Jurkat, Clone E6-1 (cell line): ENCODE data around the gene DCANP1. TPM values are rescaled to one million over a fixed set of nuclear protein-coding genes. Genes with fewer than 3 reads are reported as not detected.
"Not testable (repeated sequence)": the region's sequence is repeated elsewhere in the genome, so short reads cannot be mapped to it uniquely, and the experiment has no call there.

Source experiments
- DNase-seq: peaks from one replicate; pipeline ENCODE4 v3.0.0-alpha.2; 2011; ENCODE audit warnings: low read depth, low spot score
- H3K4me3 ChIP-seq: 2 replicates; pipeline ENCODE4 v1.5.1; 2011; ENCODE audit warnings: mild to moderate bottlenecking, low read length, control low read depth, moderate library complexity
- polyA plus RNA-seq: library from polyadenylated mRNA; unstranded; fragments of >200 nt; gene quantifications from one replicate; pipeline ENCODE4 v1.2.1, GENCODE V29; 2012; ENCODE audit warnings: missing spikeins; ENCODE audit not compliant: insufficient read length, insufficient read depth

The DCANP1 gene
- not detected for polyA plus RNA-seq

GRCh38 chr5:135447298-135447929, at the start of gene DCANP1:
TSS of gene DCANP1 (minus strand) at chr5:135447348. CDS start at chr5:135447108, 240 bp downstream.
- no peak within 1 kb of the TSS for H3K4me3 ChIP-seq
- DNase-seq = no peak

- not testable (repeated sequence) for DNase-seq
Measured at GRCh38 chr5:135495531-135495930, 48.4 kb upstream of the DCANP1 start.

DNA sequence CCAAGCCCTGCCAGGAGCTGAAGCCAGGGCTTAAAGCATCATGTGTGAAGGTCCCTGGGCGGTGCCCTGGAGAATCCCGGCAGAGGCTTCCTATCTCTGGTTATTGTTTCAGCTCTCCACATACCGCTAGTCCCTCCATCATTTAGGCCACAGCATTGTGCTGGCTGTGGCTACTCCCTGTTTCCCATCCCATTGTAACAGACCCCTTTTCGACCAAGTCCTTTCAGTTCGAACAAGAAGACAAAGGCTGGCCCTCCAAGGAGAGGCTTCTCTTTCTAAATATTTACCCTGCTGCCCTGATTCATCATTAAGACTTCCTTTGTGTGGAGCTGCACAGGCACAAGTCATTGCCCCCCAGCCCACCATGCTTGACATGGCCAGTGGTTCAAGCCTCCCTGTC, 47.0 kb upstream of the DCANP1 start:
- DNase-seq = no peak
- no peak overlapping the region for H3K4me3 ChIP-seq

More at GRCh38 chr5:135495531-135495930, 48.4 kb upstream of the DCANP1 start:
- not testable (repeated sequence) for H3K4me3 ChIP-seq

- no peak overlapping the region for H3K4me3 ChIP-seq
- no peak for DNase-seq
Measured at GRCh38 chr5:135493406-135494180, 46.4 kb upstream of the DCANP1 start.

GRCh38 chr5:135492319-135492626, 45.1 kb upstream of the DCANP1 start:
- DNase-seq = no peak

DNA sequence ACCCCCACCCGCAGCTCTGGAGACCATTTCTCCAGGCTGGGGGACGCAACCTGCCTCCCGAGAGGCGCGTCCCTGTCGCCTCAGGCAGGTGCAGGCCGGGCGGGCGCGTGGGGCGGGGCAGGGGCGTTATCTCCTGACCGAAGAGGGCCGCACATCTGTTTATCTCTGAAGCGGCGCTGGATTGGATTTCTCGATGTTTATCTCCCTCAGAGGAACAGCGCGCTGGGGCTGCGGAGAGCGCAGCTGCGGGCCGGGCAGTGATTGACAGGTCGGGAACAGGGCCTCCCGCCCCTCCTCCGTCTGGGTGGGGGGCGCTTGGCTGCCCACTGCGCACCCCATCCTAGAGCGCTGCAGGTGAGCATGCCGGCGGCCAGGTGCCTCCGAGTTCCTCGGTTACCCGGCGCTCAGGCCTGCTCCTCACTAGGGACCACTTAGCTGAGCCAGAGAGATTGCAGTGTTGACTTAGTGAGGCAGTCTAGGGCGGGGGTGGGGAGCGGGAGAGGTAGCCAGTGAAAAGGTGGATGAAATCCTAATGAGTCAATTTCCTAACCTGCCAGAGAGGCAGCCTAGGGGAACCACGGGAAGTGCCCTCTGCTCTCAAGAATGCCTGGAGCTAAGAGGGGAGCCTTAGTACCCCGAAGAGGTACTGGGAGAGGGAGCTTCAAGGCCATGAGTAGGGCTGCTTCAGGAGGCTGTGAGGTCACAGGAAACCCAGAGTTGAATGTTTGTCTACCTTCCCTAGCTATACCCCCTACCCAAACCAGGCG, 44.6 kb upstream of the DCANP1 start:
- peak; percentile 33 for DNase-seq
- no peak overlapping the region for H3K4me3 ChIP-seq

More at GRCh38 chr5:135492319-135492626, 45.1 kb upstream of the DCANP1 start:
- H3K4me3 ChIP-seq = no peak overlapping the region

DNA sequence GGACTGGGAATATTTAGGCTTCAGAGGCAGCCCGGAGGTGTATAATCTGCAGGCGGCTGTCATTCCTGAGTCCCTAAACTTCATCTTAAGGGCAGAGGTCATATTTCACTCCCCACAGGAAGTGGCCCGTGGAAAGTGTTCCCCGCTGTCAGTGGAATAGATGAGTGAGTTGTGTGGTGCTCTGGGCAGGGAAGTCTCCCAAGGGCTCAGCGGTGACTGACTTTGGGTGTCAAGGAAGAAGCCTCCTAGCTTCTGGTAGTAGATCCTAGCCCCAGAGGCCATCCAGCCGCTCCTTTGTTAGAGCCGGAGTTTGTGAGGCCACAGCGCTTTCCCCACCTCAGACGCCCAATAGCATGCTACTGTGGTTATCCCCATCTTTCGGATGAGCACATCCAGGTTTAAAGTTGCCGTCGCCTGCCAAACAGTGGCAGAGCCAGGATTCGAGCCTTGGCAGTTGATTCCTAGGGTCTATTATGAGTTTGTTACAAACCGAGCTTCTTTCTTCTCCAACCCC, 43.9 kb upstream of the DCANP1 start:
- no peak for DNase-seq
- no peak overlapping the region for H3K4me3 ChIP-seq

DNA sequence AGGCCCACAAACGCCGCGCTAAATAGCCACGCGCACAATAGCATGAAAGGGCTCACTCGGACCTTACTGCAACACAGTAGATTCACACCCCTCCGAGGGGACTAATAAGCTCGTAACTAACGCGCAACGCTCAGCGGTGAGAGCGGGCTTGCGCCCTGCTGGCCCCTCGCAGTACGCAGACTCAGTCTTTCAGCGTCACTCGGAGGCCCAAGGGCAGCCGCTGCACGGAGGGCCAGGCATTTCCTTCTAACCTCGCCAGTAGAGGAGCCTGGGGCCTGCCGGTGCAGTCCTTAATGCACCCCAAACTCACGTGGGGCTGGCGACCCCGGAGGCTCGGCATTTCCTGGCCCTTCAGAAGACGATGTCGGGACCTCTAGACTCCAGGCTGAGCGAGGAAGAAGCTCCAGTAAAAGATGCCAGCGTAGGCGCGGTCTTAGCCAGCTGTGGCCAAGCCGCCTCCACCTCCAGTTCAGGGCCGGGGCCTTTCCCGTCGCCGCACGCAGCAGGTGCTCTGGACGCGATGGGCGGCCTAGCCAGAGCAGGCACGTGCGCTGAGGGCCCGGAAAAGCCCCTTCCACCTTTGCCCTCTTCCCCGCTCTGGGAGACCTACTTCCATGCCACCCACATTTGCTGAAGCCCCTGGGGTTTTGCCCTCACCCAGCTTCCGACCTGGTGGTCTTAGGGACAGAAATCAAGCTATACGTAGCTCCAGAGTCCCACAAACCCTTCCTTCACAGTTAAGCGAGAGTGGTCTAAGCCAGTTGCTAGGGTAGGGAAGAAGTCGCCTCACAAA, 43.3 kb upstream of the DCANP1 start:
- H3K4me3 ChIP-seq = no peak overlapping the region
- no peak for DNase-seq

DNA sequence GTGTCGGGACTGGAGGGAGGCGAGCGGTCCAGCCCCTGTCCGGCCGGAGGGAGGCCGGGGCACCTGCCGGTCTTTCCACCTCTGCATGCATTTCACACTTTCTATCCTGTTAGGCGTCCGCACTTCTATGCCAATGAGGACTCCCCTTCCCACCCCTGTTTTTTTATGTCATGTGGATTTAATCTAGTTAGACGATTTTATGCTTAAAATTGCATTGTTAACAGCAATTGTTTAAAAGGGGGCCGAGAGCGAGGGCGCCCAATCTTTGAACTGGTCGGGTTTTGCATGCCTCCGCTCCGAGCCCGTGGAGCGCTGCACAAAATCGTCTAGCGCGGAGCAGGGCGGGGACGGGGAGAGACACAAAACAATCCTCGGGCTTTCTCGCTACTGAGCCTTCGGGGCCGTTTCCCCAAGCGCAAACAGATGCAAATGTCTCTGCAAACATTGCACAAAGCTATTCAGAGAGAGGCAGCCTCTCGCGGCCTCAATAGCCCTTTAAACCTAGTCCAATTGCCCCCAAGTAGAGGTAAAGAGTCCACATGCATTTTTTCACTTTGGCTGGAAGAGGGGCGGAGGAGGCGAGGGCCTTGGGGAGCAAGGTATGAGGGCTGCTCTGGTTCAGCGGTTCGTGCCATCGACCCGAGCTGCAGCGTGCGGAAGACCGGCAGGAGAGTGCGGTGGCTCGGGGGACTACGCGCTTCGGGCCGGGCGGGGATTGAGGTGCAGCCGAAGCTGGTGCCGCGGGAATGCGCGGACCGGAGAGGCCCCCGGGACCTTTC, 42.5 kb upstream of the DCANP1 start:
- DNase-seq = no peak

GRCh38 chr5:135488727-135489465, 41.7 kb upstream of the DCANP1 start:
- no peak overlapping the region for H3K4me3 ChIP-seq
- DNase-seq = no peak

More for the DNA sequence above, 42.5 kb upstream of the DCANP1 start:
- H3K4me3 ChIP-seq = no peak overlapping the region

DNA sequence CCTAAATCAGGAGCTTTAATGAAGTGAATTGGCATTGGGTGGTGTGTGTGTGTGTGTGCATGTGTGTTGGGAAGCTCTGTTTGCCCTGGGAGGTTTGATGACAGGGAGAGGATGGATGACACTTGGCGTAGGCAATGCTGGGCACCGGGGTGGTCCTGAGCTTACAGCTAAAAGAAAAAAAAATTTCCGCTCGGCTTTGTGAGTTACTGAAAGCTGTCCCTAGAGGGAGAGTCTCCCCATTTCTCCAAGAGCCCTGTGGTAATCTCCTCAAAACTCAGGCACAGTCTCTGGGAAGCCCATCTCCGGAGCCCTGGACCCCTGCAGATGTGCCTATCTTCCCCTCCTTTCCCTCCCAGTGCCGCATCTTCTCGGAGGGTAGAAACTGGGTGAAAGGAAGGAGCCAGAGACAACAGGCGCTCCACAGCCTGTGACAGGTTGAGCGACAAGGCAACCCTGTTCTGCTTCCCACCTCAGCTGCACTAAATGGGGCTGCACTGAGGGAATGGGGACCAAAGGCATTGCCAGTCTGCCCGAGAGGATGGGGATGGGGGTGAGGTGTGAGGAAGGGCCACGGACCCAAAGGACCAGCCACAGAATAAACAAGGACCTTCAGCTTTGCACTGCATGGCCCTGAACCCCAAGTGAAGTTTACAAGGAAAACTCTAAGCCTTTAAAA, 40.8 kb upstream of the DCANP1 start:
- DNase-seq = no peak
- H3K4me3 ChIP-seq = no peak overlapping the region

GRCh38 chr5:135487037-135487395, 39.9 kb upstream of the DCANP1 start:
- no peak for DNase-seq
- no peak overlapping the region for H3K4me3 ChIP-seq

DNA sequence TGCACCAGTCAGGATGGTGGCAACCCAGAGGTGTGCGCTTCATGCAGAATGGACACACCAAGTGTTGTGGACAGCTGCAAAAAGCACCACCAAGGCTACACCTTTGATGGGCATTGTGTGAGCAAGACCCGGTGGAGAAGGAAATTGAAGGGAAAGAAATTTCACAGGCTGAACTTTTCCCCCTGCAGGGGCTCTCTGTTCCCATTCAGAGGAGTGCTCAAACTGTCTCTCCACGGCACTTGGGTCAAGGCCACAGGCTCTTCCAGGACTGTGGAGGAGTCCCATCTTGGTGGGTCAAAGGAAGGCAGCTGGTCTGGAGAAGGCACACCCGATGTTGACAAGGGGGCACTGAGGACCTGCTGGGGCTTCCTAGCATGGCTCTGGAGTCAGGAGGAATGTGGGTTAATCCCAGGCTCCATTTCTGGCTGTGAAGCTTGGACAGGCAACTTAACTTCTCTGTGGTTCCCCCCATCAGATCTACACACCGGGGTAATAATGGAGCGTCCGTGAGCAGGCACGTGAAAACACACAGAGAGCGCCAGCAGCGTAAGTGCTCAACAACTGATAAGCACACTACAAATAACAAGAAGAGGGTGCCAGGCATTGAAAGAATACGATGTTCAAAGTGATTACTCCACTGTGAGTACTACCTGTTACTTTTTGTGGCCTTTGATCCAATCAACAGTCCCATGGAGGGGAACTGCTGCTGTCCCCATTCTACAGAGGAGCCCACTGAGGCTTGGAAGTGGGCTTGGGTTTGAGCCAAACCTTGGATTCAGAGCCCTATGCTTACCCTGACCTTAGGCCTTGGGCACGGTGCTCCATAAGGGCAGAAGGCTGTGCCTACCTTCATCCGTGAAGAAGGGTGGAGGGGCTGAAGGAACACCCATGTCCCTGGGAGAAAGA, 39.2 kb upstream of the DCANP1 start:
- H3K4me3 ChIP-seq = no peak overlapping the region
- no peak for DNase-seq

- H3K4me3 ChIP-seq = no peak overlapping the region
Measured at GRCh38 chr5:135484674-135485086, 37.5 kb upstream of the DCANP1 start.

DNA sequence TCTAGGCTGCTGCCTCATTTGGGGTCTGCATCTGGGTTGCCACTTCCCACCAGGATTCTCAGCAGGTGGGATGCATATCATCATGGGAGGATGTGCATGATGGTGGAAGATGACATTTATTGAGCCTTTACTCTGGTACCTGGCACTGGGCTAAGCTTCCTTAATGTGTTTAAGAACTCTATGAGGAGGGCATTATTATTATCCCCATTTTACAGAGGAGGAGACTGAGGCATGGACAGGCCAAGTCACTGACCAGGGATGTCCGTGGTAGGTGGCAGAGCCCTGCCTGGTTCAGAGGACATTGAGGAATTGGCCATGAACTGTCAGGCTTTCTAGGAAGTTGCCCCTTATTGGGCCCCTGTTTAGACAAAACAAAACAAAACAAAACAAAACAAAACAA, 36.1 kb upstream of the DCANP1 start:
- DNase-seq = no peak
- no peak overlapping the region for H3K4me3 ChIP-seq

More at GRCh38 chr5:135484674-135485086, 37.5 kb upstream of the DCANP1 start:
- no peak for DNase-seq

GRCh38 chr5:135482381-135482933, 35.3 kb upstream of the DCANP1 start:
- no peak for DNase-seq
- no peak overlapping the region for H3K4me3 ChIP-seq
